Measurements from ENCODE around the gene FHOD3. TPM values are rescaled to one million over a fixed set of nuclear protein-coding genes. Genes with fewer than 3 reads are reported as not detected.

The FHOD3 gene
- total and polyA plus RNA-seq, 2 experiments from 2014 or later: 2.7 to 8.7 TPM

- no peak for TF ChIP-seq NANOG (IDR thresholded peaks at IDR 0.05; ENCODE audit: borderline replicate concordance)
- TF ChIP-seq ZNF114 (CRISPR knock-in tag; IDR thresholded peaks at IDR 0.05): no peak
- TF ChIP-seq, protein P1, sequence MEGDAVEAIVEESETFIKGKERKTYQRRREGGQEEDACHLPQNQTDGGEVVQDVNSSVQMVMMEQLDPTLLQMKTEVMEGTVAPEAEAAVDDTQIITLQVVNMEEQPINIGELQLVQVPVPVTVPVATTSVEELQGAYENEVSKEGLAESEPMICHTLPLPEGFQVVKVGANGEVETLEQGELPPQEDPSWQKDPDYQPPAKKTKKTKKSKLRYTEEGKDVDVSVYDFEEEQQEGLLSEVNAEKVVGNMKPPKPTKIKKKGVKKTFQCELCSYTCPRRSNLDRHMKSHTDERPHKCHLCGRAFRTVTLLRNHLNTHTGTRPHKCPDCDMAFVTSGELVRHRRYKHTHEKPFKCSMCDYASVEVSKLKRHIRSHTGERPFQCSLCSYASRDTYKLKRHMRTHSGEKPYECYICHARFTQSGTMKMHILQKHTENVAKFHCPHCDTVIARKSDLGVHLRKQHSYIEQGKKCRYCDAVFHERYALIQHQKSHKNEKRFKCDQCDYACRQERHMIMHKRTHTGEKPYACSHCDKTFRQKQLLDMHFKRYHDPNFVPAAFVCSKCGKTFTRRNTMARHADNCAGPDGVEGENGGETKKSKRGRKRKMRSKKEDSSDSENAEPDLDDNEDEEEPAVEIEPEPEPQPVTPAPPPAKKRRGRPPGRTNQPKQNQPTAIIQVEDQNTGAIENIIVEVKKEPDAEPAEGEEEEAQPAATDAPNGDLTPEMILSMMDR (conservative IDR thresholded peaks at IDR 0.05; ENCODE audit: low read depth in 2 of 2): no peak
- TF ChIP-seq STAT1 (IDR thresholded peaks at IDR 0.05; ENCODE audit: unreplicated experiment): no peak
- TF ChIP-seq, protein P2, sequence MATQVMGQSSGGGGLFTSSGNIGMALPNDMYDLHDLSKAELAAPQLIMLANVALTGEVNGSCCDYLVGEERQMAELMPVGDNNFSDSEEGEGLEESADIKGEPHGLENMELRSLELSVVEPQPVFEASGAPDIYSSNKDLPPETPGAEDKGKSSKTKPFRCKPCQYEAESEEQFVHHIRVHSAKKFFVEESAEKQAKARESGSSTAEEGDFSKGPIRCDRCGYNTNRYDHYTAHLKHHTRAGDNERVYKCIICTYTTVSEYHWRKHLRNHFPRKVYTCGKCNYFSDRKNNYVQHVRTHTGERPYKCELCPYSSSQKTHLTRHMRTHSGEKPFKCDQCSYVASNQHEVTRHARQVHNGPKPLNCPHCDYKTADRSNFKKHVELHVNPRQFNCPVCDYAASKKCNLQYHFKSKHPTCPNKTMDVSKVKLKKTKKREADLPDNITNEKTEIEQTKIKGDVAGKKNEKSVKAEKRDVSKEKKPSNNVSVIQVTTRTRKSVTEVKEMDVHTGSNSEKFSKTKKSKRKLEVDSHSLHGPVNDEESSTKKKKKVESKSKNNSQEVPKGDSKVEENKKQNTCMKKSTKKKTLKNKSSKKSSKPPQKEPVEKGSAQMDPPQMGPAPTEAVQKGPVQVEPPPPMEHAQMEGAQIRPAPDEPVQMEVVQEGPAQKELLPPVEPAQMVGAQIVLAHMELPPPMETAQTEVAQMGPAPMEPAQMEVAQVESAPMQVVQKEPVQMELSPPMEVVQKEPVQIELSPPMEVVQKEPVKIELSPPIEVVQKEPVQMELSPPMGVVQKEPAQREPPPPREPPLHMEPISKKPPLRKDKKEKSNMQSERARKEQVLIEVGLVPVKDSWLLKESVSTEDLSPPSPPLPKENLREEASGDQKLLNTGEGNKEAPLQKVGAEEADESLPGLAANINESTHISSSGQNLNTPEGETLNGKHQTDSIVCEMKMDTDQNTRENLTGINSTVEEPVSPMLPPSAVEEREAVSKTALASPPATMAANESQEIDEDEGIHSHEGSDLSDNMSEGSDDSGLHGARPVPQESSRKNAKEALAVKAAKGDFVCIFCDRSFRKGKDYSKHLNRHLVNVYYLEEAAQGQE (IDR thresholded peaks at IDR 0.05; ENCODE audit: unreplicated experiment): no peak
- no peak for TF ChIP-seq JUNB (IDR thresholded peaks at IDR 0.05; ENCODE audit: unreplicated experiment)
These were observed 157.4 kb downstream of the FHOD3 start (continued) for GRCh38 chr18:36454848-36455458.

GRCh38 chr18:36455931-36456330, 158.4 kb downstream of the FHOD3 start:
- H3K4me3 Mint-ChIP-seq: no peak overlapping the region
- H3K27ac Mint-ChIP-seq: no peak overlapping the region
- H3K4me1 ChIP-seq (ENCODE audit: insufficient read depth): peaks cover 9% of the 10 kb centered on the region
- no peaks in the 10 kb centered on the region for H3F3A ChIP-seq (replicated peaks; ENCODE audit: low read depth)
- no peaks in the 10 kb centered on the region for H3K36me3 Mint-ChIP-seq (ENCODE audit: low read depth)
- no peaks in the 10 kb centered on the region for H4K20me1 ChIP-seq (replicated peaks; ENCODE audit: insufficient read depth)
- H3K27me3 ChIP-seq (ENCODE audit: insufficient read depth): no peaks in the 10 kb centered on the region
- no peak overlapping the region for H3K27ac ChIP-seq (ENCODE audit: low read depth)
- H3K4me1 Mint-ChIP-seq: peaks cover 21% of the 10 kb centered on the region
- no peak for DNase-seq (ENCODE audit: low spot score)
- no peaks in the 10 kb centered on the region; the same call in 2 of the 3 replicates for H3K9me3 Mint-ChIP-seq
- H3K4me2 ChIP-seq: no peak overlapping the region
- no peak overlapping the region for H3K4me3 ChIP-seq
- H3K36me3 ChIP-seq (ENCODE audit: insufficient read depth): no peaks in the 10 kb centered on the region
- no peak for ATAC-seq
- peaks cover 2% of the 10 kb centered on the region for H3K27me3 Mint-ChIP-seq (ENCODE audit: insufficient read depth, low read depth, poor library complexity)
- no peak overlapping the region for H2AFZ ChIP-seq
- H3K79me2 ChIP-seq (replicated peaks; ENCODE audit: insufficient read depth): no peaks in the 10 kb centered on the region
- peaks cover 11% of the 10 kb centered on the region; the same call in 1 of the 2 replicates for H3K9me2 ChIP-seq (ENCODE audit: insufficient read depth)
- TF ChIP-seq, protein P1 (conservative IDR thresholded peaks at IDR 0.05; ENCODE audit: low read depth in 2 of 2): peak; percentile 41 to 57
- no peak for TF ChIP-seq ZNF331 (CRISPR knock-in tag; IDR thresholded peaks at IDR 0.05; ENCODE audit: low read depth)
